A549 (cell line): ENCODE data around the gene ZMIZ2. TPM values are rescaled to one million over a fixed set of nuclear protein-coding genes. Genes with fewer than 3 reads are reported as not detected.
"Not testable (repeated sequence)": the region's sequence is repeated elsewhere in the genome, so short reads cannot be mapped to it uniquely, and the experiment has no call there.

ENCODE experiments used
- ATAC-seq, 2 experiments: fragments of 200-7000 bp in 1 of 2; fragments of >200 bp in 1 of 2; cut with Nextera tagmentation in 1 of 2; cut with Tn5 transposase in 1 of 2; 3 replicates each; pipeline versions ENCODE4 v1.8.0 to v1.9.1; 2018 to 2020; ENCODE audit warnings: mild to moderate bottlenecking in 1 of 2, moderate library complexity in 1 of 2
- CTCF ChIA-PET: fragments of 300-600 bp; sonication (Branson Sonifier 250); formaldehyde crosslinking; extraction: SDS; loops from one replicate; lab custom pipeline; 2021; ENCODE audit warnings: antibody characterized with exemption, inconsistent platforms; lab: Yijun Ruan, JAX
- POLR2A ChIA-PET: fragments of 350-600 bp; formaldehyde crosslinking; extraction: SDS; loops from one replicate; lab custom pipeline; 2021; ENCODE audit warnings: antibody characterized with exemption, inconsistent platforms; lab: Yijun Ruan, JAX
- DNase-seq, 2 experiments: peaks; one replicate each; pipeline versions ENCODE4 v3.0.0 to v3.0.0-alpha.2; 2011 to 2016; ENCODE audit warnings: low read depth in 1 of 2, low spot score in 1 of 2
- FAIRE-seq: peaks from 2 replicates; lab custom pipeline; 2011; peaks lifted over from hg19 to GRCh38; lab: Jason Lieb, UNC
- H3K27ac ChIP-seq, 2 experiments: fragments of >200 bp; sonication (Bioruptor Twin); formaldehyde crosslinking; 3 replicates each; pipeline ENCODE4 v1.5.1; 2016 to 2017
- H3K4me1 ChIP-seq: fragments of >200 bp; sonication (Bioruptor Twin); formaldehyde crosslinking; 3 replicates; pipeline ENCODE4 v1.6.1; 2016
- H3K4me2 ChIP-seq: fragments of >200 bp; sonication (Bioruptor Twin); formaldehyde crosslinking; 3 replicates; pipeline ENCODE4 v1.6.1; 2016
- H3K4me3 ChIP-seq: fragments of >200 bp; sonication (Bioruptor Twin); formaldehyde crosslinking; 3 replicates; pipeline ENCODE4 v1.5.1; 2016
- H3K9me3 ChIP-seq: fragments of >200 bp; sonication (Bioruptor Twin); formaldehyde crosslinking; 3 replicates; pipeline ENCODE4 v1.6.1; 2016
- FOXS1 ChIP-seq: fragments of 250-450 bp; sonication (Bioruptor Pico); IDR thresholded peaks from 2 replicates; pipeline ENCODE4 v1.5.0; 2020; ENCODE audit warnings: mild to moderate bottlenecking, moderate library complexity
- GATA3 ChIP-seq: IDR thresholded peaks from 2 replicates; pipeline ENCODE4 v1.6.1; 2012; ENCODE audit warnings: borderline replicate concordance
- JUN ChIP-seq, 2 experiments: fragments of >200 bp; sonication (Bioruptor Twin); formaldehyde crosslinking; IDR thresholded peaks; 2 replicates in 1 of 2; 3 replicates in 1 of 2; pipeline ENCODE4 v1.6.1; 2016 to 2017
- MAFK ChIP-seq: fragments of 450-650 bp; IDR thresholded peaks from 2 replicates; pipeline ENCODE4 v1.6.1; 2014; ENCODE audit not compliant: partially characterized antibody
- MAZ ChIP-seq: fragments of 150-350 bp; IDR thresholded peaks from 2 replicates; pipeline ENCODE4 v1.6.1; 2014; ENCODE audit warnings: antibody characterized with exemption, low read depth, low read length, borderline replicate concordance
- NFE2L2 ChIP-seq: fragments of 150-350 bp; conservative IDR thresholded peaks from 2 replicates; pipeline ENCODE4 v1.6.1; 2014; ENCODE audit warnings: low read length
- PHF8 ChIP-seq: fragments of 200-600 bp; sonication (generic); IDR thresholded peaks from 2 replicates; pipeline ENCODE4 v1.6.1; 2016; ENCODE audit warnings: low read depth, mild to moderate bottlenecking, antibody characterized with exemption, moderate library complexity, borderline replicate concordance
- POLR2A ChIP-seq: IDR thresholded peaks from 2 replicates; pipeline ENCODE4 v1.6.1; 2012; ENCODE audit warnings: mild to moderate bottlenecking, low read length
- RAD21 ChIP-seq, 2 experiments: fragments of >200 bp in 1 of 2; sonication (Bioruptor Twin) in 1 of 2; formaldehyde crosslinking in 1 of 2; IDR thresholded peaks in 1 of 2; conservative IDR thresholded peaks in 1 of 2; 2 replicates in 1 of 2; 3 replicates in 1 of 2; pipeline ENCODE4 v1.6.1; 2012 to 2018; ENCODE audit warnings: inconsistent platforms in 1 of 2
- RARB ChIP-seq: fragments of 250-450 bp; sonication (Bioruptor Pico); IDR thresholded peaks from 2 replicates; pipeline ENCODE4 v1.8.0; 2021; ENCODE audit warnings: mild to moderate bottlenecking, moderate library complexity
- SMC3 ChIP-seq: fragments of >200 bp; sonication (Bioruptor Twin); formaldehyde crosslinking; IDR thresholded peaks from 3 replicates; pipeline ENCODE4 v1.6.1; 2018; ENCODE audit warnings: inconsistent platforms
- TP53 ChIP-seq: fragments of 250-450 bp; sonication (Bioruptor Pico); IDR thresholded peaks from 2 replicates; pipeline ENCODE4 v1.5.0; 2021; ENCODE audit warnings: mild to moderate bottlenecking, moderate library complexity
- ZC3H11A ChIP-seq: fragments of 450-650 bp; IDR thresholded peaks from 2 replicates; pipeline ENCODE4 v1.6.1; 2014; ENCODE audit warnings: antibody characterized with exemption, mild to moderate bottlenecking
- WGBS: methylation state at CpG from one replicate; pipeline ENCODE4 v1.1.6; 2017; ENCODE audit errors: missing lambda C conversion rate; 5-methylcytosine and 5-hydroxymethylcytosine counted together
- polyA minus RNA-seq: library from RNA; depleted of rRNA, polyadenylated mRNA; stranded (reverse); fragments of >200 nt; gene quantifications from 2 replicates; pipeline ENCODE4 v1.2.3, GENCODE V29; 2011; rRNA and poly(A)+ RNA removed
- polyA plus RNA-seq, 4 experiments: library from polyadenylated mRNA; depleted of rRNA in 3 of 4; stranded (reverse); fragments of >200 nt; fragmentation: RNase III in 1 of 4; extraction: RNeasy Plus Mini Kit Qiagen cat#74134 plus additional on column Dnase treatment in 1 of 4; gene quantifications; 2 replicates in 3 of 4; 3 replicates in 1 of 4; pipeline ENCODE4 v1.2.3, GENCODE V29; 2011 to 2017
- TF ChIP-seq, protein P1 (sequence below): IDR thresholded peaks from 2 replicates; pipeline ENCODE4 v1.6.1; 2012
- TF ChIP-seq, protein P2 (sequence below): fragments of >200 bp; sonication (Bioruptor Twin); formaldehyde crosslinking; IDR thresholded peaks from 3 replicates; pipeline ENCODE4 v1.6.1; 2016

Gene ZMIZ2, protein sequence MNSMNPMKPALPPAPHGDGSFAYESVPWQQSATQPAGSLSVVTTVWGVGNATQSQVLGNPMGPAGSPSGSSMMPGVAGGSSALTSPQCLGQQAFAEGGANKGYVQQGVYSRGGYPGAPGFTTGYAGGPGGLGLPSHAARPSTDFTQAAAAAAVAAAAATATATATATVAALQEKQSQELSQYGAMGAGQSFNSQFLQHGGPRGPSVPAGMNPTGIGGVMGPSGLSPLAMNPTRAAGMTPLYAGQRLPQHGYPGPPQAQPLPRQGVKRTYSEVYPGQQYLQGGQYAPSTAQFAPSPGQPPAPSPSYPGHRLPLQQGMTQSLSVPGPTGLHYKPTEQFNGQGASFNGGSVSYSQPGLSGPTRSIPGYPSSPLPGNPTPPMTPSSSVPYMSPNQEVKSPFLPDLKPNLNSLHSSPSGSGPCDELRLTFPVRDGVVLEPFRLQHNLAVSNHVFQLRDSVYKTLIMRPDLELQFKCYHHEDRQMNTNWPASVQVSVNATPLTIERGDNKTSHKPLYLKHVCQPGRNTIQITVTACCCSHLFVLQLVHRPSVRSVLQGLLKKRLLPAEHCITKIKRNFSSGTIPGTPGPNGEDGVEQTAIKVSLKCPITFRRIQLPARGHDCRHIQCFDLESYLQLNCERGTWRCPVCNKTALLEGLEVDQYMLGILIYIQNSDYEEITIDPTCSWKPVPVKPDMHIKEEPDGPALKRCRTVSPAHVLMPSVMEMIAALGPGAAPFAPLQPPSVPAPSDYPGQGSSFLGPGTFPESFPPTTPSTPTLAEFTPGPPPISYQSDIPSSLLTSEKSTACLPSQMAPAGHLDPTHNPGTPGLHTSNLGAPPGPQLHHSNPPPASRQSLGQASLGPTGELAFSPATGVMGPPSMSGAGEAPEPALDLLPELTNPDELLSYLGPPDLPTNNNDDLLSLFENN
- 4.3 and 6.9 TPM in 2 replicates for polyA plus RNA-seq (2011; rRNA removed)
- 8.1 and 11.7 TPM in 2 replicates for polyA plus RNA-seq (2012; cell fraction: cytosol; rRNA removed)
- polyA plus RNA-seq (2012; cell fraction: nucleus; rRNA removed) = 68.0 and 69.2 TPM in 2 replicates
- polyA plus RNA-seq (2017; fragmentation: RNase III; extraction: RNeasy Plus Mini Kit Qiagen cat#74134 plus additional on column Dnase treatment) = 21.7 to 24.5 TPM (median 23.9 TPM) in 3 replicates
- 12.2 and 15.3 TPM in 2 replicates for polyA minus RNA-seq

GRCh38 chr7:44748045-44748947 is at the start of gene ZMIZ2:
Gene ZMIZ2, plus strand, starts transcription at chr7:44748847. Its CDS starts 7,403 bp downstream, at chr7:44756250.
- WGBS = 6% methylated on average over 16 of the region's 92 CpGs
- 0 out of 5 replicates have a peak, but pooled peaks of 1 of the 2 experiments have one; percentile 16 for TF ChIP-seq RAD21 (conservative IDR thresholded peaks at IDR 0.05 in 1 of 2, IDR thresholded peaks at IDR 0.05 in 1 of 2)
- TF ChIP-seq GATA3 = no peak
- peak; percentile 46; the same call in 1 of the 2 replicates for TF ChIP-seq MAZ
- TF ChIP-seq FOXS1 = no peak
- 0 out of 3 replicates have a peak, but pooled peaks have one; percentile 7 for TF ChIP-seq SMC3
- no peak for TF ChIP-seq NFE2L2
- TF ChIP-seq, protein P1, sequence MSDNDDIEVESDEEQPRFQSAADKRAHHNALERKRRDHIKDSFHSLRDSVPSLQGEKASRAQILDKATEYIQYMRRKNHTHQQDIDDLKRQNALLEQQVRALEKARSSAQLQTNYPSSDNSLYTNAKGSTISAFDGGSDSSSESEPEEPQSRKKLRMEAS = peak; percentile 5; the same call in 1 of the 2 replicates
- TF ChIP-seq, protein P2, sequence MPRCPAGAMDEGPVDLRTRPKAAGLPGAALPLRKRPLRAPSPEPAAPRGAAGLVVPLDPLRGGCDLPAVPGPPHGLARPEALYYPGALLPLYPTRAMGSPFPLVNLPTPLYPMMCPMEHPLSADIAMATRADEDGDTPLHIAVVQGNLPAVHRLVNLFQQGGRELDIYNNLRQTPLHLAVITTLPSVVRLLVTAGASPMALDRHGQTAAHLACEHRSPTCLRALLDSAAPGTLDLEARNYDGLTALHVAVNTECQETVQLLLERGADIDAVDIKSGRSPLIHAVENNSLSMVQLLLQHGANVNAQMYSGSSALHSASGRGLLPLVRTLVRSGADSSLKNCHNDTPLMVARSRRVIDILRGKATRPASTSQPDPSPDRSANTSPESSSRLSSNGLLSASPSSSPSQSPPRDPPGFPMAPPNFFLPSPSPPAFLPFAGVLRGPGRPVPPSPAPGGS = peak; percentile 58; the same call in 2 of the 3 replicates
- peak; percentile 52 for TF ChIP-seq POLR2A
- peak; percentile 9; the same call in 1 of the 2 replicates for TF ChIP-seq PHF8
- peak; percentile 56 to 76; a peak in 2 of 5 replicates for TF ChIP-seq JUN (IDR thresholded peaks at IDR 0.05)
- no peak for TF ChIP-seq ZC3H11A
- TF ChIP-seq, all 56 proteins: peak for 8
- no peaks in the 10 kb centered on the region for H3K9me3 ChIP-seq
- H3K27ac ChIP-seq = peak within 1 kb of the TSS; percentile 95 to 98
- POLR2A ChIA-PET = interaction anchor here (0.6 to 1.9 kb wide), 8 partner anchors 13 to 160 kb away, joined by 3 to 8 read pairs (median 6); partner anchors contain the start of gene OGDH
- peaks cover 26% of the 10 kb centered on the region for H3K4me1 ChIP-seq
- CTCF ChIA-PET = interaction anchor here (3.5 kb wide), 1 partner anchor 13 kb away, joined by 11 read pairs; no protein-coding TSS in a partner anchor
- peak within 1 kb of the TSS; percentile 98 for H3K4me3 ChIP-seq
- ATAC-seq = peak; percentile 89 to 91
- peak; percentile 80 to 88 for DNase-seq
- H3K4me2 ChIP-seq = peak within 1 kb of the TSS; percentile 84
- no peak for FAIRE-seq

DNA sequence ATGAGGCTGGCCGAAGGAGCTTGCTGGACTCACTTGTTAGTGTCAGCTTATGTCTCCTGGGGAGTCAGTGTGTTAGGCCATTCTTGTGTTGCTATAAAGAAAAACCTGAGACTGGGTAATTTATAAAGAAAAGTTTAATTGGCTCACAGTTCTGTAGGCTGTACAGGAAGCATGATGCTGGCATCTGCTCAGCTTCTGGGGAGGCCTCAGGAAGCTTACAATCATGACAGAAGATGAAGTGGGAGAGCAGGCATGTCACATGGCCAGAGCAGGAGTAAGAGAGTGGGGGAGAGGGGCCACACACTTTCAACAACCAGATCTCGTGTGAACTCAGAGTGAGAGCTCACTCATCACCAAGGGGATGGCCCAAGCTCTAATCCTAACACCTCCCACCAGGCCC is 49.0 kb upstream of the ZMIZ2 start:
- H3K4me3 ChIP-seq, H3K4me2 ChIP-seq, FAIRE-seq, POLR2A ChIA-PET, H3K27ac ChIP-seq, ATAC-seq, H3K9me3 ChIP-seq, DNase-seq, H3K4me1 ChIP-seq: not testable (repeated sequence)
- CTCF ChIA-PET = interaction anchor here (0.6 to 1.4 kb wide), 2 partner anchors 19 to 125 kb away, joined by 3 to 4 read pairs; no protein-coding TSS in a partner anchor
- whole genome bisulfite sequencing = 84% methylated on average over 2 of the region's 2 CpGs

- H3K9me3 ChIP-seq = no peaks in the 10 kb centered on the region
- ChIA-PET CTCF (interaction anchor here (1.1 to 1.4 kb wide), 2 partner anchors 18 to 42 kb away, joined by 3 to 4 read pairs; no protein-coding TSS in a partner anchor), POLR2A (no interaction called here)
- TF ChIP-seq PHF8 (no peak), MAFK (no peak), TP53 (CRISPR knock-in tag) (no peak), RARB (CRISPR knock-in tag) (no peak)
- no peak overlapping the region for H3K4me2 ChIP-seq
- ATAC-seq (peak in 1 of 2 experiments; percentile 30; a peak in 1 of 6 replicates), DNase-seq (no peak), FAIRE-seq (no peak)
- 95% methylated on average over 7 of the region's 8 CpGs for WGBS
- H3K4me1 ChIP-seq = no peaks in the 10 kb centered on the region
- no peak overlapping the region for H3K27ac ChIP-seq
- no peak overlapping the region for H3K4me3 ChIP-seq
Measured at GRCh38 chr7:44700322-44700721, 48.3 kb upstream of the ZMIZ2 start.

DNA sequence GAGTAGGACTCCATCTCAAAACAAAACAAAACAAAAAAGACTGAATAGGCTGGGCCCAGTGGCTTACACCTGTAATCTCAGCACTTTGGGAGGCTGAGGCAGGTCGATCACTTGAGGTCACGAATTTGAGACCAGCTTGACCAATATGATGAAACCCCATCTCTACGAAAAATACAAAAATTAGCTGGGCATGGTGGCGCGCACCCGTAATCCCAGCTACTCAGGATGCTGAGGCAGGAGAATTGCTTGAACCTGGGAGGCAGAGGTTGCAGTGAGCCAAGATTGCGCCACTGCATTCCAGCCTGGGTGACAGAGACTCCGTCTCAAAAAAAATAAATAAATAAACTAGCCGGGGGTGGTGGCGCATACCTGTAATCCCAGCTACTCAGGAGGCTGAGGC is 45.3 kb upstream of the ZMIZ2 start:
- H3K4me2 ChIP-seq, H3K27ac ChIP-seq, H3K4me1 ChIP-seq, POLR2A ChIA-PET, FAIRE-seq, DNase-seq, H3K9me3 ChIP-seq, ATAC-seq, H3K4me3 ChIP-seq: not testable (repeated sequence)
- CTCF ChIA-PET = interaction anchor here (0.6 kb wide), 1 partner anchor 8 kb away, joined by 3 read pairs; no protein-coding TSS in a partner anchor
- 88% methylated on average over 10 of the region's 10 CpGs for WGBS
